COLO829 (cell line): Measurements from ENCODE around the gene ADAM12.

Experiments used
- DNase-seq: peaks from one replicate; pipeline ENCODE4 v3.0.0; 2012; ENCODE audit warnings: low spot score

Gene ADAM12

DNA sequence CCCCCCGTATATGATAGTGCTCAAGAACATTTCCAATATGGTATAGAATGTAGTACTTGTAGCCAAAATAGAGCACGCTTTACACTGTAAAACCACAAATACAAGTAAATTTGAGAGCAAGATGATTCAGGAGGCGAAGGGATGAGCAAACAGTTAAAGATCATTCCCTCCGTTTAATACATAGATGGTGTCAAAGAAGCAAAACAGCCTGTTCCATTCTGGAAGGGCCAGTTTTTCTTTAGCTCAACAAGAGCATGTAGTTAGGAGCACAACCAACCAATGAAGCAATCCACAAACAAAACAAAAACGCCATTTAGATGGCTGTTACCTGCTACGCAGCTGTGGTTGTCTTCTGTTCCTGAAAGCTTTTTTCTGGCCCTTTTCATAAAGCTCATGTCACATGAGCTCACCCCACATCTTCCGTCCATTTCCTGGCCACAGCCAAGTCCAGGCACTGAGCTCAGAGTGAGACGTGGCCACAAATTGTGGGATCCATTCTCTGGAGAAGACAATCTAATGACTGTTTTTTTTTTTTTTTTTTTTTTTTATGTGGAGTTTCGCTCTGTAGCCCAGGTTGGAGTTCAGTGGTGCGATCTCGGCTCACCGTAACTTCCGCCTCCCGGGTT is 306.3 kb downstream of the ADAM12 start:
- no peak for DNase-seq

DNA sequence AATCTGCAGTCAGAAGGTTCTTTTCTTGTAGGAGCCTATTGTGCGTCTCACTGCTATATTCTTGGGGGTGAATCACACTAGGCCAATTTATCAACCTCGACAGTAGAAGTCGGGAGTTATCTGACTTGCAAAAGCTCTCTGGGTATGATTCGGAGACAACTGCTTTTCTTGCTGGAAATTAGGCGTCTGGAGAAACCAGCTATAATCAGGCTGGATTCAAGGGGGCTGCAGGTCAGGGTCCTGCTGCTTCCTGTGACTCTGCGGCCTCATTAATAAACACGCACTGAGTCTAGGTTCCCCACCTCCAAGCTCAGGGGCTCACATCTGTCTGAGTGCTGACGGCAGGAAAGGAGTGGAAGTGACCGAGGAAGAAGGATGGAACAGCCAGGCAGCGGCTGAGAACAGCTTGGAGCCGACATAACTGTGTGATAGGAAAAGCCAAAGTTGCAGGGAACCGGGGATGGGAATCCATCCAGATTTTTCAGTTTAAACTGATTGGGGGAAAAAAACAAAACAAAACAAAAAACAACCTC is 307.3 kb downstream of the ADAM12 start:
- no peak for DNase-seq

DNA sequence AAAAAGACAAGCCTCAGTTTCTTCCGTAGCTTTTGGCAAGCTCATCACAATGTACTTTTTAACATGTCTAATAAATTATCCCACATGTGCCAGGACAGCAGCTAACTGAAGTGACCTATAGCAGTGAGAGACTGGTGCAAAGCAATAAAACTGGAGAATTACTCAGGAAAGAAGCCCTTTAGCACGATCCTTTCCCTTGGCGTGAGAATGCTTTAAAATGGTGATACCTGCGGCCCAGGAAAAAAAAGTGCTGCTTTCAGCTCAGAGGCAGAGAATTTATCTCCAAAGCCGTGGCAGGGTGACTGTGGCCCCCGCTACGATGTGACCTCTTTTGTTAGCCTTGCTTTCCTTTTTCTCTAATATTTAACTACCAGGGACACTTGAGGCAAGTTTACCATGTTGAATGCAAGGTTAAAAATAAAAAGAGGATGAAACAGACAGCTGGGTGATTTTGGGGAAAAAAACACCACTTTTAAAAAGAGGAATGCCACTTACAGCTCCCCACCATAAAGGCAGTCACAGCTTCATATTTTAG is 307.9 kb downstream of the ADAM12 start:
- no peak for DNase-seq

DNA sequence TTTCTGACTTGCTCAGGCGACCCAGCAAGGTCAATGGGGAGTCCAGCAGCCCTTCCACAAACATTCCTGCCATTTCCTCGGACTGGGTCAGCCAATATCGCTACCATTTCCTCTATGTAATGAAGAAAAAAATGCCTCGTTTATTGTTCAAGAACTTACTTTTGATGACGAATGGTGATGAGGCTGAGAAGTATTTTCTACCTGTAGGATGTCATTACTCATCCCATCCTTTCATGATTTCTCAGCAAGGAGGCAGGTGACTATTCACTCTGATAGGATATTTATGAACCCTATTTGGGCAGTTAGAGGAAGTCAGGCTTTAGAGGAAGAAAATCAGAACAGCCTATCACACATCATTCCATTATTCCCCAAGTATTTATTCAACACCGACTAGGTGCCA is 313.3 kb downstream of the ADAM12 start:
- no peak for DNase-seq

DNA sequence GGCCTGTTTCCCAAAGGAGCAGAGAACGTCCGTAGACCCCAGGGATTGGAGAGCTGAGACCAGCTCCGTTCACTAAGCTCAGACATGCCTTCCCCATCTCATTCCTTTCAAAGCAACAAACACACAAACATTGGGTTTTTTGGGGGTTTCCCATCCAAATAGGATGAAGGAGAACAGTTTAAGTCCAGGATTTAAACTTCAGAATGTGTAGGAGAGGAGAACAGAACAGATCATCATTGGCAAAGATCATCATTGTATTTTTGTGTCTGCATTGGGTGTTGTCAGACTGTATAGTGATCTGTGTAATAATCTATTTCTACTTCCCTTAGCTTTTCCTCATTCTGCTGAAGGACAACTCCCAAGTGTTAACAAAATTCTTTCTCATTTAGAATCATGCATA is 314.0 kb downstream of the ADAM12 start:
- no peak for DNase-seq

DNA sequence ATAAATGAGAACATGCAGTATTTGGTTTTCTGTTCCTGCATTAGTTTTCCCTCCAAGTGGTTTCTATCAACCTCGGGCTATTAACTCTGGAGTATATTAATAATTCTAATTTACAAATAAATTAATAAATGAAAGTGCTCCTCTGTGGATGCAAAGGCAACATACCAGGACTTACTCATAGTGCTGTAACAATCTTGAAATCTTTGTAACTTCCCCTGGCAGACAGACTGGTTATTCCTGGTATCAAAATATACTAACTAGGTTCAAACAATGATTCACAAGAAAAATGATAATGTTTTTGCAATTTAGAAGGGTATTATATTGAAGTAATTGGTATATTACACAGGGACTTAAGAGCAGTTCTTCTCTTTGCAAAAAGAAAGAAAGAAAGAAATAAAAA is 314.7 kb downstream of the ADAM12 start:
- DNase-seq: no peak

DNA sequence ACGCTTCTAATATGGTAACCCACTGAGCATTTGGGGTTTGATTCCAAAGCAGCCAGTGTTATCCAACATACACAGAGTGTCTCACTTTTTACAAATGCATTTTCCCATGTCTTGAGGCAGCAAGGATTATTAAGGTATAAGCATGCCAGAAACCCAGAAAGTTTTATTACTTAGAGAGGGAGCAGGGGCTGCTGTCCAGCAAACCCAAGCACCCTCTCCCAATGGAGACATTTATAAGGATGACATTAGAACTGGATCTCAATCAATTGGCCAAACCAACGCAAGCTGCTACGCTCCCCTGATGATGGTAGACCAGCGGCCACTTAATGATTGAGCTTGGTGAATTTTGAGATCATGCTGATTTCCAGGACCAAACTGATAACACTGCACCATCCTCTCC is 315.7 kb downstream of the ADAM12 start:
- DNase-seq: no peak

DNA sequence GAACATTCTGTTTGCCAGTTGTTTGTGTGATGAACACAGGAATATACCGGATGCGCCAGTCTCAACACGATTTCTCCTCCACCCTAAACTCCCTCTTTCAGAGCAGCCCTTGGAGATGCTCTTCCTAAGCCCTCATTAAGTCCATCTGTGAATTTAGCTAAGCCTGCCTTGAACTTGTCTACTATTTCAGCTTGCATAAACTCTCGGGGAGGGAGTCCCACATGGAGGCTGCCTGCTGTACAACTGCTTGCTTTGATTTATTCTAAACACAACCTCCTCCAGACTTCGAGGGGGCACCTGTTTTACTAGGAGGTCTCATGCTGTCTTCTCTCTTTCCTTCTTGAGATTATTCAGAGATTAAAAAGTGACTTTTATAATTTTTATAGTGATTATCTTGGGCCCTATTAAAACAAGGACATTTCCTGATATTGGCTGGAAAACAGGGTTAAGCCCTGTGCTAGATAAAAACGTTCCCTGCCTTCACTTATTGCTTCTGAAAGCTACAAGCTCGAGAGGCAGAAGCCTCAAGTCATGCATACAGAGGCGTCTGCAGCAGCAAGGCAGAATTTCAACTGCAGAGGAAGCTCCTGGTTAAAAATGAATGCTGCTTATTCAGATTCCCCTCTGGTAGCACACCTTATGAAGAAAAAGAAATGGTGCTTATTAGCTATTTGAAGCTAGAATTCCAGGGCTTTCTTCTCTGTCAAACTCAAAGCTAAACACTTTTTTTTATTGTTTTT is 317.6 kb downstream of the ADAM12 start:
- DNase-seq: no peak

DNA sequence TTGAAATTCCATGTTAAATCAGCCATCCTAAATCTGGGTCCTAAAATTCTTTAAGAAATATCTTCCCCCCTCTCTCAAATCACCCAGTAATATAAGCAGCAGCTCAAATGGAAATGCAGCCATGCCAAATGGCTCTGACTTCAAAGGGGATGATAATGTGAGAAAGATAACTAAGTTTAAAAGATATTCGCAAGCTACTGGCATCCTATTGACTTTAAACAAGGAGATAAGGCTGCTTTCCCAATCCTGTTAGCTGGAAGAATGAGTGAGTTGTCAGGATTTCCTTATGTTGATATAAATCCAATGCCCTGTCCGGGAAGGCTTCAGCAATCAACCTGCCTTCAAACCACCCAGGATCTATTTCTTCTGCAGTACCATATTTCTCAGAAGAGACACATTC is 320.0 kb downstream of the ADAM12 start:
- DNase-seq: no peak

DNA sequence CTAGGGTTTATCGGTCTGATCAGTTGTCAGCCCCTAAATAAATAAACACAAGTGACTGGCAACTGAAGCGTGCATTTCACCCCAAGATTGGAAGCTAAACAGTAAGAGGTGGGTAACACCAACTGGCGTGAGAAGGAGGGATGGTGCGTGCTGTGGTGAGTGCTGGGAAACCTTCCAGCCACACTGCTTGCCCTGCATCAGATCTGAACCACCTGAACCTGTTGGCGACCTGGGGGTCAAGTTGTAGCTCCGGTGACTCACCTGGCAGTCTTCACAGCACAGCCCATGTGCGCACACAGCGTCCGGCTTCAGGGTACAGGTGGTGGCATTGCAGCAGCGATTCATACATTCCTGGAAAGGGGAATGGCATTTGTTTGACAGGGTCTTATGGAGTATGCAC is 321.8 kb downstream of the ADAM12 start:
- DNase-seq: no peak

DNA sequence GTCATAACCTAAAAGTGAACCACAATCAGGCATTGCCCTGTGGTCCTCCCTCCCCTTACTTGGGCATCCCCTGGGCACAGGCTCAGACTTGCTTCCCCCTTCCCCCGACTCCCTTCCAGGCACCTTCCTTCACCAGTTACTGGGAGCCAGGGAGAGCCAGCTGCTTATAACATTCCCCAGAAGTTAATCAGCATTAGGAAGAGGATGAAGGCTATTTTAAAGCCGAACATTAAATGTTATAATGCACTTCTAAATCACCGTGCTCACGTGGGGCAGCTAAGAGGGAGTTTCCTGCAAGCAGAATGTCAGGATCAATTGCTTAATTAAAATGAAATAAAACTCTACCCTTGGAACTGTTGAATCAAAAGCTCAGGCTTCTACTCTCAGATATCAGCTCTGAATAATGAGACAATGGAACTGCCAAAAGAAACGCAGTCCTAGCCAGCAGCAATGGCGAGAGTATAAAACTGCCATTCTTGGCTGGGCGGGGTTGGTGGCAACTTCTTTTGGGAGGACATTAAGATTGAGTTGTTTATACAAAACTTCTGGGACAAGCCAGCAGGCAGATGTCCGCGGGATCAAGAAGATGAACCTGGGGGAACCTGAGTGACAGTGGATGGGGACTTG is 322.4 kb downstream of the ADAM12 start:
- DNase-seq: no peak

DNA sequence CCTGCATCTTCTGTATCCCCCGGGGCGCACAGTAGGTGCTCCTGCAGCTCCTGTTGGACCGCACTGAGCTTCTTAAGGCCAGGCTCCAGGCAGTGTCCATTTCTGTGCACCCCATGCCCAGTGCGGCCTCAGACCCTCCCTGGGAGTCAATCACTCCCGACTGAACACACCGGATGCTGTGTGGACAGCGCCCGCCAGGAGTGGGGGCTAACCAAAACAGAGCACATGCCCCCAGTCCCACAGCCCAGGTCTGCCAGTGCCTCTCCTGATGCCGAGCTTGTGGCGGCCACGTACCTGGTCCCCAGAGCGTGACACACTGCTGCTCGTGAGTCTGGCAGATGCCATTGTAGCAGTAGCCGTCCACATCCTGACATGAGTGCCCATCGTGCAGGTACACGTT is 323.8 kb downstream of the ADAM12 start:
- DNase-seq: no peak

DNA sequence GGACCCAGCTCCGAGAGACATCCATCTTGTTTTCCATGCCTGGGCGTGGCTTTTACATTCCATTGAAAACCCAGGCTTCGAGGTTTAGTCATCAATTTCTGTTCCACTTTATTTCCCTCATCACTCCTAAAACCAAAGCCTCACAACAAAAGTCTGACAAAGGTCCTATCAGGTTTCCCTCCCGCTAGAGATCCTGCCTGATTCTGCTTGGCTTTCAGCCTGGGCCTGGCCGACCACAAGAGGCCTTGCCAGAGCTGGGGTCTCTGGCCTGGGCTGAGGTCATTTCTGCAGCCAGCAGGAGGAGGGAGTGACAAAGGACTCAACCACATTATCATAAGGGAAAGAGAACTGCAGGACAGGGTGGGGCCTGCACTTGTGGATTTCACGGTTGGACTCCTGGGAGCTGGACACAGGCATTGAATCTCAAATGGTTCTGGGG is 324.9 kb downstream of the ADAM12 start:
- no peak for DNase-seq

DNA sequence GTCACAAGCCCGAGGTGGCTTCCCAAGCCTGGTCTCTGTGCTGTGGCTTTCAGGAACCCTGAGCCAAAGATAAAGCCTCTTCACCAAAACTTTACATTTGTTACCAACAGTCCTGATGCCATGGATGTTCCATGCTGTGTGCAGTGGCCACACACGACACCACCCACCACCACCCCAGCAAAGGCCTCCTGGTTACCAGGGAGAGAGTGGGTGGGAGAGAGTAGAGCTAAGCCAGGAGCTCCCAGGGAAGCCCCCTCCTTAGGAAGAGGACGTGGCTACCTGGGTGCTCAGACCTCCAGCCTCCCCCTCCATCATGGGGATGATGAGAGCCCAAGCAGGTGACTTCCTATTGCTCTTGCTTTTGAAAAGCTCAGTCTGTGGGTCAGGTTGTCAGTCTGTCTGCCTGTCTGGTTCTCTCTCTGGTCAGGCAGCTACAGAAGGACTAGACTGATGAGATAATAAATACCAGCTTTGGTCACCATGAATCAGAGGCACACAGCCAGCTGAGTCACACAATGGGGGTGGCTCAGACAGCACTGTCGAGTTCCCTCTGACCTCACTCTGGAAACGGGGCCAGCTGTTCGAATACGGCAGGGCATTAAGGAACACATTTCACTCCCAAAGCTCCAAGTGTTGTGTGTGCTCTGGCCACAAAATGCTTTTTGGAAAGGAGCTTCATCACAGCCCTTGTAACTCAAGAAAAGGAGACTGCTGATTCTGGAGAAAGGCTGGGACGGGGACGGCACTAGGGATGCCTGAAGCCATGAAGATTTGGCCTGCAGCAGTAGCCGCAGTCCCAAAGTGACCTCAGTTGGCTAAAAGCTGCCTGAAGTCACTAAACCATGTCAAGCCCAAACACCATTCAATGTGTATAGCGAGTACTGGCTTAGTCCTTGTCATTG is 325.9 kb downstream of the ADAM12 start:
- peak; percentile 68 for DNase-seq

DNA sequence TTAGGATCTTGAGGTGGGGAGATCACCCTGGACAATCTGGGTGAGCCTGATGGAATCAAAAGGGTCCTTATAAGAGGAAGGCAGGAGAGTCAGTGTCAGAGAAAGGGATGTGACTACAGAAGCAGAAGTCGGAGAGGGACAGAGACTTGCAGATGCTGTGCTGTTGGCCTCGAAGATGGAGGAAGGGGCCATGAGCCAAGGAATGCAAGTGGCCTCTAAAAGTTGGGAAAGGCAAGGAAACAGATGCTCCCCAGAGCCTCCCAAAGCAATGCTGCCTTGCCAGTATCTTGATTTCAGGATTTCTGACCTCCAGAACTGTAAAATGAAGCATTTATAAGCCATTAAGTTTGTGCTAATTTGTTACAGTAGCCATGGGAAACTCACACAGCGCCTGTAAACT is 326.8 kb downstream of the ADAM12 start:
- no peak for DNase-seq

DNA sequence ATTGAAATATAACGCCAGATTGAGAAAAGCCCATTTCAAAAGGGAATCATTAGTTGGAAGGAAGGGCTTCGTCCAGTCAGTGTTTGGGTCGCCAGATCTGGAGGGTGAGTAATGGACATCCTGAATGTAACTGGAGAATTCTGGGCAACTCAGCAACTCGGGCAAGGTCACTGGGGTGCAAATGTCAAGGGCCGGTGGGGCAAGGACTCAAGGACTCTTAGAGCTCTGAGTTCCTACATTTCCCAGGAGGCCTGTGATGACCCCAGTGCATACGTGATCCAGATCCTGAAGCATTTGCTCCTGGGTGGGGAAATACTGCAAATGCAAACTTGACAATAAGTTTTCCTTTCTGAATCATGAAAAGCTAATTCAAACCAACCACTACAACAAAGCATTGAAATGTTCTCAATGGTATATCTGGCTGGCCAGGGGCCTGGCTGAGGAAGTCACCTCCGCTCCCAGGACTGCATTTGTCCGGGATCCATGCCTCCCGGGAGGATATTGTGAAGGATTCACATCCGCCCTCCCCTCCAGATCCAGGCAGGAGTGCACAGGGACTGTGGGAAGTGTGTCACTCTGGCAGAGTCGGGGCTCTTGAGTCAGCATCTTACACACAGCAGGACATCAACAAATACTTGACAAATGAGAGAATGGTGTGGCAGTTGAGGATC is 327.9 kb downstream of the ADAM12 start:
- DNase-seq: no peak

DNA sequence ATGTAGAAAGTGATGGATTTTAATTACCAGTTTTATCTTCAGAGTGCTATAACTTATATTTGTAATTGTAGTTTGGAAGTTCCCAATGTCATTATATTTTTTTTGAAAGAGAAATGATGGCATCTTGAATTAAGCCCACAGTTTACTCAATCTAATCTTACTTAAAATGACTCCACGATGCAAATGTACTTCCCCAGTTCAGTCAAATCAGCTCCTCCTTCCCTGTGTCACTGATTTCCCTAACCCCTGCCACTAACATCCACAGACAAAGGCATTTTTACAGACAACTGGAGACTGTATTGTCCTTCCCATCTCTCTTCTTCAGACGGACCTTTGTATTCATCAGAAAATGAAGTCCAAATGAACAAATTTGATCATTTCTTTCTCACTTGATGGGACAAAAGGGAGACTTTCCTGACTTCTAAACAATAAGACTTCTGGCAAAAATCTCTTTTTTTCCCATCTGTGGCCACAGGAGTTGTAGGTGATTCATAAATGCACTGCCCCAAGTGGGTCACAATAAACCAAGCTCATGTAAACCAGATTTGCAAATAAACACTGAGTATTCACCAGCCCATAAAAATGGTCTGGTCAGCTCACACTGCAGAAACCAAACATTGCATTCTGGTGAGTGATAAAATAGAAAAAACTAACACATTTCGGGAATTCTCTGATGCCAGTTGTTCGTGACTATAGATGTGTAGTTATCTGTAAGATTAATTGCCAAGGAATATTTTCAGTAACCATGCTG is 329.0 kb downstream of the ADAM12 start:
- no peak for DNase-seq

DNA sequence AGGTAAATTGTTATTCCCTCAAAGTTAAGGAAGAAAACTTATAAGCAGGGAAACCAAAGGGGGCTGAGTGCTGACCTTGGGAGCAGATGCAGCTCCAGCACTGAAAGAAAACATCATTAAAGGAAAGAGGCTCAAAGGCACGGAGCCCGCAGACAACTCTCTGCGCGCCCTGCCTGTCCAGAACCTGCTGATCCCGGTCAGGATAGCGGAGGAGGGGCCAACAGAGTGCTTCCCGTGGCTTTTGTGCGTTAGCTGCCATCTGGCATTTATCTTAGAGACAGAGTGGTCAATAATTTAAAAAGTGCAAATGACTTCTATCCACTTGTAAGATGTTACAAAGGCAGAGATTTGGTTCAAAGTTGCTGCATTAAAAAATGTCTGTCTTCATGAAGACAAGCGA is 329.8 kb downstream of the ADAM12 start:
- DNase-seq: no peak

DNA sequence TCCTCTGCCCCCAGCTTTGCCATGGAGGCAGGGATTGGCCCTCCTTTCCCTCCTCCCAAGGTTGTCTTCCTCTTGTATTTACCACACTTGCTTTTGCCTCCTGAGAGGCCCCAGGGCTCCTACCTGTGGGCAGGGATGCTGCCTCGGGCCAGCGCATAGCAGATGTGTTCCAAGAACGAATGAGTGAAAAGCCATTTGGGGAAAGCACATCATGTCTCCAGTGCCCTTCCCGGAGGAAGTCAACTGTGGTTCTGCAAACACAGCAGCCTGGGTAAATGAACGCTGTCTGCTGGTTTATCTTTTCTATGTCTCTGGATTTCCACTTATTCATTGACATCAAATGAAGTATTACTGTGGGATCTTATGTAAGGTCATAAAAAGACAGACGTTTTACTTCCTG is 330.2 kb downstream of the ADAM12 start:
- no peak for DNase-seq

DNA sequence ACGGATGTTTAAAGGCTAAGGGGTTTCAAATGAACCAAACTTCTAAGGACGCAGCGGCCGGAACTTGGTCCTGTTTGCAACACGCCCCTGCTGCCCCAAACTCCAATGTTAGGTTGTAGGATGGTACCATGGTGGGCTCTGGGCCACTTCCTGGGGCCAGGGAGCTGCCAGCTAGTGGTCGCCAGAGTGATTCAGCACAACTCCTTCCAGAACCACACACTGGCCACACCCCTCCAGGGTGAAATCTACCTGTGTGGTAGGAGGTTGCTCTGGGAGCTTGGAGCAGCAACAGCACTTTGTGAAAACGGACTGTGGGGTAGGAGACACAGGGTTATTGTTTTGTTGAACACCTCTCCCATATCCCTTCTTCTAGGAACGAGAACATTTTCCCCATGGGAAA is 330.8 kb downstream of the ADAM12 start:
- no peak for DNase-seq

DNA sequence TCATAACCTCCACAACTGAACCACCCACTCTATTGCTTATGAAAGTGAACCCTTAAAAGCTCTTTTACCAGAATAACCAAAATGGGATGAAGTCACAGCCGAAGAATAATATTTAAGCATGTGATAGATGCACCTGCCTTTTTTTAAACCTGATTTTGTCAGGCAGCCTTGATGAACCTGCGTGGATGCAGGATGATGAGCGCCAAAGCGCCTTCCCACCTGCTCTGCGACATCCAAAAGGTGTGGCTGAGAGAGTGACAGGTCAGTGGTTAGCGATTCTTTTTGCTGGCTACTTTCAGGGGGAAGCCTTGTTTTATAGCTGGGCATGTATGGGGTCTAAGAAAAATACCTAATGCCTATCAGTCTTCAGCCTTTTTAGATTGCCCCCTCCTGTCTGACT is 334.1 kb downstream of the ADAM12 start:
- DNase-seq: no peak
